ENCODE data around the gene STK38L.
"Not testable (repeated sequence)": the region's sequence is repeated elsewhere in the genome, so short reads cannot be mapped to it uniquely, and the experiment has no call there.

Gene STK38L

GRCh38 chr12:27220055-27220987 lies 23.8 kb upstream of the STK38L start:
- peaks cover 8% of the 10 kb centered on the region for H3K27me3 Mint-ChIP-seq (ENCODE audit: low read depth)
- no peaks in the 10 kb centered on the region for H3K4me1 Mint-ChIP-seq
- H3K27ac Mint-ChIP-seq = no peak overlapping the region
- H3K4me3 Mint-ChIP-seq = no peak overlapping the region
- no peaks in the 10 kb centered on the region for H3K9me3 Mint-ChIP-seq
- no peaks in the 10 kb centered on the region for H3K36me3 Mint-ChIP-seq (ENCODE audit: low read depth)
- TF ChIP-seq CTCF (IDR thresholded peaks at IDR 0.05; ENCODE audit: unreplicated experiment in 3 of 3) = no peak

GRCh38 chr12:27220988-27221345 lies 23.1 kb upstream of the STK38L start:
- Mint-ChIP-seq H3K27me3 (ENCODE audit: low read depth) (peaks cover 8% of the 10 kb centered on the region), H3K9me3 (no peaks in the 10 kb centered on the region), H3K36me3 (ENCODE audit: low read depth) (no peaks in the 10 kb centered on the region), H3K4me1 (no peaks in the 10 kb centered on the region), H3K4me3 (no peak overlapping the region), H3K27ac (no peak overlapping the region)
- no peak for TF ChIP-seq CTCF (IDR thresholded peaks at IDR 0.05; ENCODE audit: unreplicated experiment in 3 of 3)

GRCh38 chr12:27221625-27222387 lies 22.3 kb upstream of the STK38L start:
- no peaks in the 10 kb centered on the region for H3K36me3 Mint-ChIP-seq (ENCODE audit: low read depth)
- H3K9me3 Mint-ChIP-seq = no peaks in the 10 kb centered on the region
- H3K27ac Mint-ChIP-seq = no peak overlapping the region
- no peak overlapping the region for H3K4me3 Mint-ChIP-seq
- no peak for TF ChIP-seq CTCF (IDR thresholded peaks at IDR 0.05; ENCODE audit: unreplicated experiment in 3 of 3)
- peaks cover 8% of the 10 kb centered on the region for H3K27me3 Mint-ChIP-seq (ENCODE audit: low read depth)
- H3K4me1 Mint-ChIP-seq = no peaks in the 10 kb centered on the region

- H3K27ac Mint-ChIP-seq = peak overlapping the region; percentile 17 to 66 (median 48)
- no peaks in the 10 kb centered on the region for H3K36me3 Mint-ChIP-seq (ENCODE audit: low read depth)
- peaks cover 8% of the 10 kb centered on the region for H3K27me3 Mint-ChIP-seq (ENCODE audit: low read depth)
- no peak overlapping the region for H3K4me3 Mint-ChIP-seq
- peaks cover 2% of the 10 kb centered on the region for H3K9me3 Mint-ChIP-seq
- H3K4me1 Mint-ChIP-seq = no peaks in the 10 kb centered on the region
- TF ChIP-seq CTCF (IDR thresholded peaks at IDR 0.05; ENCODE audit: unreplicated experiment in 3 of 3) = no peak
These were observed 17.6 kb upstream of the STK38L start for GRCh38 chr12:27226407-27226929.

GRCh38 chr12:27229367-27229766 lies 14.7 kb upstream of the STK38L start:
- Mint-ChIP-seq H3K27me3 (ENCODE audit: low read depth) (peaks cover 8% of the 10 kb centered on the region), H3K4me1 (no peaks in the 10 kb centered on the region), H3K27ac (no peak overlapping the region), H3K4me3 (no peak overlapping the region), H3K36me3 (ENCODE audit: low read depth) (no peaks in the 10 kb centered on the region), H3K9me3 (peaks cover 2% of the 10 kb centered on the region)
- TF ChIP-seq CTCF (IDR thresholded peaks at IDR 0.05; ENCODE audit: unreplicated experiment in 3 of 3) = no peak

- H3K4me1 Mint-ChIP-seq; H3K9me3 Mint-ChIP-seq; H3K27me3 Mint-ChIP-seq (ENCODE audit: low read depth); H3K36me3 Mint-ChIP-seq (ENCODE audit: low read depth); H3K27ac Mint-ChIP-seq; H3K4me3 Mint-ChIP-seq: not testable (repeated sequence)
These were observed 12.7 kb upstream of the STK38L start for GRCh38 chr12:27231374-27231773.

All from nephron (organoid).